Lower lobe of right lung (tissue), 2 donors: ENCODE measurements around the gene PDLIM5. TPM values are rescaled to one million over a fixed set of nuclear protein-coding genes. Genes with fewer than 3 reads are reported as not detected.

Experiments
- ATAC-seq, 2 donors: fragments of 200-7000 bp; cut with Tn5 transposase; one replicate each; pipeline ENCODE4 v1.9.1; 2020 to 2022; ENCODE audit warnings: mild to moderate bottlenecking in 2 of 2, moderate library complexity in 2 of 2
- DNase-seq: peaks from one replicate; pipeline ENCODE4 v3.0.0-alpha.2; 2020
- H3K27ac ChIP-seq: fragments of 200-600 bp; one replicate; pipeline ENCODE4 v1.8.0; 2022
- H3K27me3 ChIP-seq: fragments of 200-600 bp; one replicate; pipeline ENCODE4 v1.8.0; 2022; ENCODE audit warnings: low read depth
- H3K36me3 ChIP-seq: fragments of 200-600 bp; one replicate; pipeline ENCODE4 v1.8.0; 2022; ENCODE audit warnings: mild to moderate bottlenecking
- H3K4me1 ChIP-seq: fragments of 200-600 bp; one replicate; pipeline ENCODE4 v1.8.0; 2022
- H3K4me3 ChIP-seq: fragments of 200-600 bp; one replicate; pipeline ENCODE4 v1.8.0; 2022; ENCODE audit warnings: mild to moderate bottlenecking
- H3K9me3 ChIP-seq: fragments of 200-600 bp; one replicate; pipeline ENCODE4 v1.8.0; 2022
- intact Hi-C: fragments of 100-400 bp; cut with DNase I; formaldehyde crosslinking; loops from one replicate; pipeline ENCODE4 v1.11.0; 2022
- total RNA-seq: library from RNA; stranded (reverse); fragmentation: NEBNext Ultra II Directional; extraction: Animal tissue kit (Norgen Biotek cat#: 25700); gene quantifications from one replicate; pipeline ENCODE4 v1.2.1, GENCODE V29; 2021
- TF ChIP-seq, protein P1 (sequence below): fragments of 200-600 bp; IDR thresholded peaks from one replicate; pipeline ENCODE4 v1.8.0; 2022; ENCODE audit warnings: antibody characterized with exemption, mild to moderate bottlenecking
- donor health status: DM: no; HTN: yes; CAD: no; lungs with severe emphysema.

PDLIM5 gene
- total RNA-seq, 1 donor from 2014 or later: 75.8 TPM

DNA sequence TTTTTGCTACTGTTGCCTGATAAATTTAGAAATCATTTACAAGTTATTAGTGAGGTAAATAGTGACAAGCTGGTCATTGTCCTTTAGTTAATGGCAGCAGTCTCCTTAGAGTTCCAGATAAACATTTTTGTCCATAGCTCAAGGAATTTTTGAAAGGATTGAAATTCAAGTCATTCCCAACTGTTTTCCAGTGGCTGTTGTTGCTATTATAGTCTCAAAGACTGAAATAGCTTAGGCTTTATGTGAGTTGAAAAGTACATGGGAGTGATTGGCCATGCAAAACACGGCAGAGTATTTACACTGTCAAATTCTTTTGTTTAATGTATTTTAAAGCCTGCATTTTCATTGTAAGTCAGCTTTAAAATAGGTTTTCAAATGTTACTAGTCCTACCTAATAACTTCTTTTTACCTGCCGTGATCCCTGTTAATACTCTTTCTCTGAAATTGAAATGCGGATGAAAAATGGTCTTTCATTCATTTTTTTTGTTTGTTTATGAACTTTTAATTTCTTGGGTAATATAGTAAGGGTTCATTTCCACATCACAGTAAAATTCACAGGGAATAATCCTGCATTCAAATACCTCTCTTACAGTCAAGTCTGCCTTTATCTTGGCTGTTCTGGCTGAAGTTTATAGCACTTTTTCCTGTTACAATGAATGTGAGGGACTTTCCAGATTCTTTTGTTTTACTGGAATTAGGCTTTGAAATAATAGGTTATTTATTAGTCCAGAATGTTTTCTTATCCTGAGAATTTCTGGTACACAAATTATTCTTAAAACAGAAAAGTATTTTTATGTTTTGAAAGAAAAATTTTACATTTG, 85.1 kb downstream of the PDLIM5 start:
- TF ChIP-seq, protein P1, sequence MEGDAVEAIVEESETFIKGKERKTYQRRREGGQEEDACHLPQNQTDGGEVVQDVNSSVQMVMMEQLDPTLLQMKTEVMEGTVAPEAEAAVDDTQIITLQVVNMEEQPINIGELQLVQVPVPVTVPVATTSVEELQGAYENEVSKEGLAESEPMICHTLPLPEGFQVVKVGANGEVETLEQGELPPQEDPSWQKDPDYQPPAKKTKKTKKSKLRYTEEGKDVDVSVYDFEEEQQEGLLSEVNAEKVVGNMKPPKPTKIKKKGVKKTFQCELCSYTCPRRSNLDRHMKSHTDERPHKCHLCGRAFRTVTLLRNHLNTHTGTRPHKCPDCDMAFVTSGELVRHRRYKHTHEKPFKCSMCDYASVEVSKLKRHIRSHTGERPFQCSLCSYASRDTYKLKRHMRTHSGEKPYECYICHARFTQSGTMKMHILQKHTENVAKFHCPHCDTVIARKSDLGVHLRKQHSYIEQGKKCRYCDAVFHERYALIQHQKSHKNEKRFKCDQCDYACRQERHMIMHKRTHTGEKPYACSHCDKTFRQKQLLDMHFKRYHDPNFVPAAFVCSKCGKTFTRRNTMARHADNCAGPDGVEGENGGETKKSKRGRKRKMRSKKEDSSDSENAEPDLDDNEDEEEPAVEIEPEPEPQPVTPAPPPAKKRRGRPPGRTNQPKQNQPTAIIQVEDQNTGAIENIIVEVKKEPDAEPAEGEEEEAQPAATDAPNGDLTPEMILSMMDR: no peak
- H3K36me3 ChIP-seq: no peaks in the 10 kb centered on the region
- H3K27ac ChIP-seq: no peak overlapping the region
- no peak overlapping the region for H3K4me3 ChIP-seq
- peaks cover 47% of the 10 kb centered on the region for H3K4me1 ChIP-seq
- ATAC-seq (no peak), DNase-seq (no peak)
- intact Hi-C loops: no loop called here
- no peaks in the 10 kb centered on the region for H3K9me3 ChIP-seq
- H3K27me3 ChIP-seq: no peaks in the 10 kb centered on the region

DNA sequence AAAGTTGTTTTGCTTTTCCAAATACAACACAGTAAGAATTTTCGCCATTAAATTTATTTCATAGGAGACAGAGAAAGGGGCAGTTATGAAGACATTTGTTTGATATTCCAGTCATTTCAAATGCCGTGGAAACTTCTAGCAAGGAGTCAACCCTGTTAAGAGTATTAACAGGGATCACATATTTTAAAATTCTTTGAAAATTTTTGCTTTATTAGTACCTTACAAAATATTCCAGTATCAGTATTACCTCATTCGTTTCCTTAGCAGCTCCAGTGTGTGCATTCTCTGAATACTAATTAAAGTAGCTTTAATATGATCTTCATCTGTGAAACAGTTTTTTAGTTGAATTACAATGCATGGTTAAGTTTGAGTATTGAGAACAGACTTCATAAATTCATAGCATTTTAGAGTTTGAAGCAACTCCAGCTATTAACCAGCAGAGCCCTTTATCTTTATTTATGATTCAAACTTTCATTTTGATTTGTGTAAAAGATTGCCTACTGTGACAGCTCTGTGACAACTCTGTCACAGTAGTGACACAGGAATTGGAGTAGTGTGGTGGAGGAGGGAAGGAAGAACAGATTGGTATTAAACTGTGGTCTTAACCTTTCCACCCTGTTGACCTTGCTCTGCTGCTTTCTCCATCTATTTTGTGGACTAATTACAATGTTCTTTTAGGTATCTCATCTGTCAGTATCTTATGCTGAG, 86.3 kb downstream of the PDLIM5 start:
- H3K27me3 ChIP-seq: no peaks in the 10 kb centered on the region
- no peaks in the 10 kb centered on the region for H3K9me3 ChIP-seq
- no peaks in the 10 kb centered on the region for H3K36me3 ChIP-seq
- no peak for ATAC-seq
- no peak for DNase-seq
- H3K4me3 ChIP-seq: no peak overlapping the region
- intact Hi-C loops: no loop called here
- H3K27ac ChIP-seq: no peak overlapping the region
- peaks cover 42% of the 10 kb centered on the region for H3K4me1 ChIP-seq
- TF ChIP-seq, protein P1: no peak

DNA sequence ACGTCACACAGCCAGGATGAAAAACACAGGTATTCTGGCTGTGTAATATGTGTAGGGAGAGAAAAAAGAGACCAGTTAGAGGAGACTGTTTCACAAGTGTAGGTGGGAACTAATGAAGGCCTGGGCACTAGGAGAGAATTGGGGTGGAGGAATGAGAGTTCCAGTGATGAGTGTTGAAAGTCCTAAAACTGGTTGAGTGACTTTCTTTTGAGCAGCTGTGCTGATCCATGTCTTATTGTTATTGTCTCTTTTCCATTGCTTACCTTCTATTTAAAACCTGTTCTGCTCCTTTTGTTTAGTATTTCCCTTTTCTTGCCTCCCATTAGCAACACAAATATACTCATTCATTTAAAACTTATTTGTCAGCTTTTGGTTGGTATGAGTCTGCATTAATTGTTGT, 88.7 kb downstream of the PDLIM5 start:
- Histone ChIP-seq H3K27me3 (no peaks in the 10 kb centered on the region), H3K36me3 (no peaks in the 10 kb centered on the region), H3K27ac (no peak overlapping the region), H3K9me3 (no peaks in the 10 kb centered on the region), H3K4me3 (no peak overlapping the region), H3K4me1 (peaks cover 22% of the 10 kb centered on the region)
- intact Hi-C loops: no loop called here
- DNase-seq (no peak), ATAC-seq (no peak)
- TF ChIP-seq, protein P1: no peak

DNA sequence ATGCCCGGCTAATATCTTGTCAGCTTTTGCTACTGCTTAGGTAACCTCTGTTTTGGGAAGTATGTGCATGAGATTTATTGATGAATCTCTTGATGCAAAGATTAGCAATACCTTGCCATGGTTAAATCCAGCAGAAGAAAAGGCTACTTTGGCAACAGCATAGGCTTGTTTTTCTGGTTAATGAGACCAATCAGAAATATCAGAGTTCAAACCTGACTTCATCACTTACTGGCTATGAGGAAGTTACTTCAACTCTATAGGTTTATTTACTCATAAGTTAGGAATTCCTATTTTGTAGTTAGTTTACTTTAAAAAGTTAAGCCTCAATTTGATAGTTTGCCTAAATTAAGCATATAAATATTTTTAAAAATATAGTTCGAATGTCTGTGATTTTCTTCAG, 93.1 kb downstream of the PDLIM5 start:
- H3K4me3 ChIP-seq: no peak overlapping the region
- H3K9me3 ChIP-seq: no peaks in the 10 kb centered on the region
- no peak overlapping the region for H3K27ac ChIP-seq
- H3K36me3 ChIP-seq: no peaks in the 10 kb centered on the region
- TF ChIP-seq, protein P1: no peak
- no peak for ATAC-seq
- H3K4me1 ChIP-seq: peaks cover 17% of the 10 kb centered on the region
- no peak for DNase-seq
- intact Hi-C loops: no loop called here
- no peaks in the 10 kb centered on the region for H3K27me3 ChIP-seq

GRCh38 chr4:94545296-94545695, 93.6 kb downstream of the PDLIM5 start:
- intact Hi-C loops: no loop called here
- H3K27ac ChIP-seq: no peak overlapping the region
- no peaks in the 10 kb centered on the region for H3K36me3 ChIP-seq
- H3K27me3 ChIP-seq: no peaks in the 10 kb centered on the region
- H3K4me1 ChIP-seq: peaks cover 17% of the 10 kb centered on the region
- no peaks in the 10 kb centered on the region for H3K9me3 ChIP-seq
- ATAC-seq (no peak), DNase-seq (no peak)
- H3K4me3 ChIP-seq: no peak overlapping the region
- TF ChIP-seq, protein P1: no peak
